ENCODE results near the gene ENAM.
"Not testable (repeated sequence)": the region's sequence is repeated elsewhere in the genome, so short reads cannot be mapped to it uniquely, and the experiment has no call there.

Gene ENAM

GRCh38 chr4:70661309-70661922, 32.9 kb downstream of the ENAM start:
- H3K9ac ChIP-seq (ENCODE audit: low read depth, low read length), result not testable (repeated sequence)

DNA sequence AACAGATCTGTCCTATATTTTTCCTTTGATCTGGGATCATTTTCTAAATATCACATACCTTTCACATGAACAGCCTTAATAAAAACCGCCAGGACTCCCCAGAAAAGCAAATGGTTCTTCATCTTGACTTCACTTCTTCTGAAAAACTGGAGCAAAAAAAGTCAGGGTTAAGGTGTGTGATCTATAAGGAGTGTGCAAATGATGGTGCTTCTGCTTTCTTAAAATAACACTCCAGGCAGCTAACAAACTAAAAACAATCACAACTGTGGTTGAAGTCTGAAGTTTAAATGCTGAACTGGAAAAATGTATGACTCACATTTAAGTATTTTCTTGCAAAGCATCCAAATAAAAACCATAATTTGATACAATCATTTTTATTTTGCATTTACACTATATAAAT, 37.8 kb downstream of the ENAM start, which contains the start of gene JCHAIN:
TSS of gene JCHAIN (minus strand) at position 140 of the 400 bp plus-strand sequence. CDS start at position 122, 18 bp downstream.
- H3K9me3 ChIP-seq (ENCODE audit: insufficient read depth, low read depth, low read length), result no peaks in the 10 kb centered on the region
- no peaks in the 10 kb centered on the region for H3K36me3 ChIP-seq (ENCODE audit: insufficient read depth, low read length)
- H3K27me3 ChIP-seq (ENCODE audit: insufficient read depth, low read length), result no peaks in the 10 kb centered on the region
- no peak within 1 kb of the TSS for H3K4me3 ChIP-seq (ENCODE audit: low read length)
- no peak within 1 kb of the TSS for H3K27ac ChIP-seq (ENCODE audit: low read depth, low read length)
- WGBS, result 80% methylated on average over 1 of the region's 1 CpG
- H3K4me1 ChIP-seq (ENCODE audit: insufficient read depth, low read length), result no peaks in the 10 kb centered on the region
- H3K9ac ChIP-seq (ENCODE audit: low read depth, low read length), result no peak within 1 kb of the TSS

More at GRCh38 chr4:70661309-70661922, 32.9 kb downstream of the ENAM start:
- not testable (repeated sequence) for H3K36me3 ChIP-seq (ENCODE audit: insufficient read depth, low read length); H3K4me3 ChIP-seq (ENCODE audit: low read length); H3K27ac ChIP-seq (ENCODE audit: low read depth, low read length); H3K9me3 ChIP-seq (ENCODE audit: insufficient read depth, low read depth, low read length); H3K27me3 ChIP-seq (ENCODE audit: insufficient read depth, low read length); H3K4me1 ChIP-seq (ENCODE audit: insufficient read depth, low read length)
- WGBS, result 94% methylated on average over 4 of the region's 5 CpGs

- H3K36me3 ChIP-seq (ENCODE audit: insufficient read depth, low read length), result no peaks in the 10 kb centered on the region
- no peak overlapping the region for H3K27ac ChIP-seq (ENCODE audit: low read depth, low read length)
- H3K27me3 ChIP-seq (ENCODE audit: insufficient read depth, low read length), result no peaks in the 10 kb centered on the region
- no peak overlapping the region for H3K9ac ChIP-seq (ENCODE audit: low read depth, low read length)
- H3K4me3 ChIP-seq (ENCODE audit: low read length), result no peak overlapping the region
- whole genome bisulfite sequencing, result 89% methylated on average over 2 of the region's 3 CpGs
- H3K4me1 ChIP-seq (ENCODE audit: insufficient read depth, low read length), result no peaks in the 10 kb centered on the region
- no peaks in the 10 kb centered on the region for H3K9me3 ChIP-seq (ENCODE audit: insufficient read depth, low read depth, low read length)
Measured at GRCh38 chr4:70667740-70668535, 39.4 kb downstream of the ENAM start.

DNA sequence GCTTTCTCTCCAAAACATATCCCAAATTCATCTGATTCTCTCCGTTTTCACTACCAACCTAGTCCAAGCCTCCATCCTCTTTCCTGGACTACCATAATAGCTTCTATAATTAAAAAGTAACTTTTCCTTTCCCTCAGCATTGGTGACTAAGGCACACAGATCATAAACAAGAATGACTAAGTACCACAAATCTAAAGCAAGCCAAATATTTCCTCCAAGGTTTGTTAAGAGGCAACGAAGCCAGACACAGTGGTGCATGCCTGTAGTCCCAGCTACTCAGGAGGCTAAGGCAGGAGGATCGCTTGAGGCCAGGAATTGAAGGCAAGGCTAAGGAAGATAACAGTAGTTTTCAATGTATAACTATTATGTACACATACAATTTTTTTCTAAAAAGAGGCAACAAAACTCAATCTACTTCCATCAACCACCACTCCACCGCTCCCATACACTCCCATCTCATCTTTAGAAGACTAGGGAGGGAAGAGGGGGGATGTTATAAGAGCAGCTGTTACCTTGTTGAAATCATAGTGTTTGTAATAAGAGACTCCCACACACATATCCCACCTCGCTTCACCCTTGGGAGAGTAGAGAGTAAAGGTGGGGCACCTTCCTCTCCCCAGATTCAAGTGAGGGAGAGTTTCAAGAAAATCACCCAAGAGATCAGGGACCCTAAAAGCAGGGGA, 41.9 kb downstream of the ENAM start:
- Histone ChIP-seq H3K4me1 (ENCODE audit: insufficient read depth, low read length) (no peaks in the 10 kb centered on the region), H3K9ac (ENCODE audit: low read depth, low read length) (no peak overlapping the region), H3K27ac (ENCODE audit: low read depth, low read length) (no peak overlapping the region), H3K36me3 (ENCODE audit: insufficient read depth, low read length) (no peaks in the 10 kb centered on the region), H3K4me3 (ENCODE audit: low read length) (no peak overlapping the region), H3K27me3 (ENCODE audit: insufficient read depth, low read length) (no peaks in the 10 kb centered on the region), H3K9me3 (ENCODE audit: insufficient read depth, low read depth, low read length) (no peaks in the 10 kb centered on the region)
- WGBS, result 82% methylated on average over 3 of the region's 5 CpGs

- no peak overlapping the region for H3K9ac ChIP-seq (ENCODE audit: low read depth, low read length)
- no peaks in the 10 kb centered on the region for H3K4me1 ChIP-seq (ENCODE audit: insufficient read depth, low read length)
- H3K9me3 ChIP-seq (ENCODE audit: insufficient read depth, low read depth, low read length), result no peaks in the 10 kb centered on the region
- WGBS, result 100% methylated on average over 2 of the region's 2 CpGs
- no peaks in the 10 kb centered on the region for H3K36me3 ChIP-seq (ENCODE audit: insufficient read depth, low read length)
- H3K4me3 ChIP-seq (ENCODE audit: low read length), result no peak overlapping the region
- no peaks in the 10 kb centered on the region for H3K27me3 ChIP-seq (ENCODE audit: insufficient read depth, low read length)
- H3K27ac ChIP-seq (ENCODE audit: low read depth, low read length), result no peak overlapping the region
Measured at GRCh38 chr4:70671091-70671490, 42.5 kb downstream of the ENAM start.

GRCh38 chr4:70674191-70674590, 45.6 kb downstream of the ENAM start:
- no peak overlapping the region for H3K9ac ChIP-seq (ENCODE audit: low read depth, low read length)
- H3K4me1 ChIP-seq (ENCODE audit: insufficient read depth, low read length), result no peaks in the 10 kb centered on the region
- H3K36me3 ChIP-seq (ENCODE audit: insufficient read depth, low read length), result no peaks in the 10 kb centered on the region
- no peak overlapping the region for H3K27ac ChIP-seq (ENCODE audit: low read depth, low read length)
- no peaks in the 10 kb centered on the region for H3K27me3 ChIP-seq (ENCODE audit: insufficient read depth, low read length)
- no peak overlapping the region for H3K4me3 ChIP-seq (ENCODE audit: low read length)
- no peaks in the 10 kb centered on the region for H3K9me3 ChIP-seq (ENCODE audit: insufficient read depth, low read depth, low read length)

DNA sequence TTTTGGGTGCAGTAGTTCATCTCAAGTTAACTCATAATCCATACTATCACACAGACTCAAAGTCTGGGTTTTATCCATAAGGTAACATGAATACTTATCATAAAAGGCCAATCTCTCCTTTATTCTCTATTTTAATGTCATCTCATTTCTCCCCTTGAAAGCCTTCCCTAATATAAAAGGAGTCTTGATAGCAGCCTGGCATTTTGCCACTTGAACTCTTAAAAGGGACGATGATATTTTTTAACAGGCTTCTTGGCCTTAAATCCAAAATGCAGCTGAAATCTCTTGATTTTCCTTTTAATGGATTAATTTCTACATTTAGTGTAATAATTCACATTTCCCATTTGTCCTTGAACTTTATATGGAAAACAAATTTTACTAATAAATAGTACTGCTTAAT, 46.2 kb downstream of the ENAM start:
- Histone ChIP-seq H3K27me3 (ENCODE audit: insufficient read depth, low read length) (no peaks in the 10 kb centered on the region), H3K9ac (ENCODE audit: low read depth, low read length) (no peak overlapping the region), H3K9me3 (ENCODE audit: insufficient read depth, low read depth, low read length) (no peaks in the 10 kb centered on the region), H3K27ac (ENCODE audit: low read depth, low read length) (no peak overlapping the region), H3K4me1 (ENCODE audit: insufficient read depth, low read length) (no peaks in the 10 kb centered on the region), H3K4me3 (ENCODE audit: low read length) (no peak overlapping the region), H3K36me3 (ENCODE audit: insufficient read depth, low read length) (no peaks in the 10 kb centered on the region)
- 83% methylated on average over 1 of the region's 1 CpG for WGBS

- Histone ChIP-seq H3K9me3 (ENCODE audit: insufficient read depth, low read depth, low read length) (no peaks in the 10 kb centered on the region), H3K4me1 (ENCODE audit: insufficient read depth, low read length) (no peaks in the 10 kb centered on the region), H3K9ac (ENCODE audit: low read depth, low read length) (no peak overlapping the region), H3K4me3 (ENCODE audit: low read length) (no peak overlapping the region), H3K27ac (ENCODE audit: low read depth, low read length) (no peak overlapping the region), H3K27me3 (ENCODE audit: insufficient read depth, low read length) (no peaks in the 10 kb centered on the region), H3K36me3 (ENCODE audit: insufficient read depth, low read length) (no peaks in the 10 kb centered on the region)
- WGBS, result 90% methylated on average over 6 of the region's 6 CpGs
Measured at GRCh38 chr4:70676554-70677090, 48.1 kb downstream of the ENAM start.

DNA sequence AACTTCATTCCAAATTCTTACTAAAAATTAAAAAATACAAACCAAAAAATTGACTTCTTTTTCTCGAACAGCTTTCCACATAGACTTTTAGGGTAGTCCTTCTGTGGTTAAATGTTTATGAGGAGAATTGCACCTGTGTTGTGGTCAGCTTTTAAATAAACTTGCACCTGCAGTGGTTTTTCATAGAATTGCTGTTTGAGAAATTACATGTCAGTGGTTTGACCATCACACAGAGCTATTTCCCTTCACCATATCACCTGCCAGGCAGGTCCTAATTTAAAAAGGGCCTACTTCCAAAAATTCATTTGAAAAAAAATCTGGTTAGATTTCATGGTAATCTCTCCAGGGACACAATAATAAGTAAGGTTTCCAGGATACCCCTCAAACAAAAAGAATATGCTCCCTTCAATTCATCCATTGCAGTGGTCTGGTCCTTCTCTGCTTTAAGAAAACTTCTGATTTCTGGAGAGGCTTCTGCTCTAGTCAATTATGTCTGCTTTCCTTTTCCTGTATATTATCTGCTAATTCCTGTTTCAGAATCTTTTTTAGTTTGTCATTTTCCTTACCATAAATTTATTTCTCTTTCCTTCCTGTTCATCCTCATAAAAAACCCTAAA, 49.9 kb downstream of the ENAM start:
- WGBS, result 88% methylated on average over 1 of the region's 1 CpG
- no peak overlapping the region for H3K27ac ChIP-seq (ENCODE audit: low read depth, low read length)
- H3K4me1 ChIP-seq (ENCODE audit: insufficient read depth, low read length), result no peaks in the 10 kb centered on the region
- no peaks in the 10 kb centered on the region for H3K36me3 ChIP-seq (ENCODE audit: insufficient read depth, low read length)
- H3K27me3 ChIP-seq (ENCODE audit: insufficient read depth, low read length), result no peaks in the 10 kb centered on the region
- H3K4me3 ChIP-seq (ENCODE audit: low read length), result no peak overlapping the region
- no peaks in the 10 kb centered on the region for H3K9me3 ChIP-seq (ENCODE audit: insufficient read depth, low read depth, low read length)
- H3K9ac ChIP-seq (ENCODE audit: low read depth, low read length), result no peak overlapping the region

- no peaks in the 10 kb centered on the region for H3K36me3 ChIP-seq (ENCODE audit: insufficient read depth, low read length)
- H3K4me3 ChIP-seq (ENCODE audit: low read length), result no peak overlapping the region
- no peaks in the 10 kb centered on the region for H3K4me1 ChIP-seq (ENCODE audit: insufficient read depth, low read length)
- H3K27ac ChIP-seq (ENCODE audit: low read depth, low read length), result no peak overlapping the region
- H3K27me3 ChIP-seq (ENCODE audit: insufficient read depth, low read length), result no peaks in the 10 kb centered on the region
- H3K9ac ChIP-seq (ENCODE audit: low read depth, low read length), result no peak overlapping the region
- no peaks in the 10 kb centered on the region for H3K9me3 ChIP-seq (ENCODE audit: insufficient read depth, low read depth, low read length)
Measured at GRCh38 chr4:70680934-70681333, 52.4 kb downstream of the ENAM start.

DNA sequence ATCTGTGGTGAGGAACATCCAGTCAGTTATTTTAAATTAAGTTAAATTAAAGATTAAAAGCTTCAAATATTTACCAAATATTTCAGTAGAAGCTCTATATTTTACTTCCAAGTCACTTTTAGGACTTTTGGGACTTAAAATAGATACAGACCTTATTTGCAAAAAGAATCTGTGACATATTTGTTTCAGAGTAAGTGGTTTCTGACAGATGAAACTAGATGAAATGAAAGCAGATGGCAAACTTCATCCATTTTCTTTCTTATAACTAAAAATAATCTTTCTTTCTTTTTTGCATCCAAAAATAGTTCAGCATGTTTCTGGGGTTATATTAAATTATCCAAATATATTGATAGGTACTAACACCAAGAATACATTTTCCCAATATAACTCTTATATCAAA, 53.2 kb downstream of the ENAM start:
- Histone ChIP-seq H3K9ac (ENCODE audit: low read depth, low read length) (no peak overlapping the region), H3K36me3 (ENCODE audit: insufficient read depth, low read length) (no peaks in the 10 kb centered on the region), H3K9me3 (ENCODE audit: insufficient read depth, low read depth, low read length) (no peaks in the 10 kb centered on the region), H3K27me3 (ENCODE audit: insufficient read depth, low read length) (no peaks in the 10 kb centered on the region), H3K4me3 (ENCODE audit: low read length) (no peak overlapping the region), H3K27ac (ENCODE audit: low read depth, low read length) (no peak overlapping the region), H3K4me1 (ENCODE audit: insufficient read depth, low read length) (no peaks in the 10 kb centered on the region)

All from HUES64 (cell line).